LNCAP (cell line): ENCODE measurements around the gene ZNHIT1.

Experiments used
- TF ChIP-seq, protein P1 (sequence below): fragments of 450-650 bp; IDR thresholded peaks from 2 replicates; pipeline ENCODE4 v1.5.1; 2017; ENCODE audit warnings: mild to moderate bottlenecking

Gene ZNHIT1

DNA sequence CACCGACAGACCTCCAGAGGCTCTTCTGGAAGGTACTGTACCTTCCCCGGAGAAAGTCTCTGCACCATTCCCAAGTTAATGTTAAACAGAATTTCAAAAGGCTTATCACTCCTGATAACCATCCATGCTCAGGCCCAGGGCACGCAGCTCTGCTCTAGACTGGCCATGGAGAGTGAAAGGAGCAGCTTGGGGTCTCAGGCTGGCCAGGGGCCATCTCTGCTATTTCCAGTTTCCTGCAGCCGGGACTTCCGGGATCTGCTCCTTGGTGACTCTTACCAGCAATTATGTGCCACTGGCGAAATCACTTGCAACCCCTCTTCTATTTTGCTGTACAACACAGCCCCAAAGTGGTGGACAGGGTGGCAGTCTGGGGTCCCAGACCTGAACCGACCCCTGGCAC, 13.7 kb downstream of the ZNHIT1 start:
- TF ChIP-seq, protein P1, sequence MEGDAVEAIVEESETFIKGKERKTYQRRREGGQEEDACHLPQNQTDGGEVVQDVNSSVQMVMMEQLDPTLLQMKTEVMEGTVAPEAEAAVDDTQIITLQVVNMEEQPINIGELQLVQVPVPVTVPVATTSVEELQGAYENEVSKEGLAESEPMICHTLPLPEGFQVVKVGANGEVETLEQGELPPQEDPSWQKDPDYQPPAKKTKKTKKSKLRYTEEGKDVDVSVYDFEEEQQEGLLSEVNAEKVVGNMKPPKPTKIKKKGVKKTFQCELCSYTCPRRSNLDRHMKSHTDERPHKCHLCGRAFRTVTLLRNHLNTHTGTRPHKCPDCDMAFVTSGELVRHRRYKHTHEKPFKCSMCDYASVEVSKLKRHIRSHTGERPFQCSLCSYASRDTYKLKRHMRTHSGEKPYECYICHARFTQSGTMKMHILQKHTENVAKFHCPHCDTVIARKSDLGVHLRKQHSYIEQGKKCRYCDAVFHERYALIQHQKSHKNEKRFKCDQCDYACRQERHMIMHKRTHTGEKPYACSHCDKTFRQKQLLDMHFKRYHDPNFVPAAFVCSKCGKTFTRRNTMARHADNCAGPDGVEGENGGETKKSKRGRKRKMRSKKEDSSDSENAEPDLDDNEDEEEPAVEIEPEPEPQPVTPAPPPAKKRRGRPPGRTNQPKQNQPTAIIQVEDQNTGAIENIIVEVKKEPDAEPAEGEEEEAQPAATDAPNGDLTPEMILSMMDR, result no peak

DNA sequence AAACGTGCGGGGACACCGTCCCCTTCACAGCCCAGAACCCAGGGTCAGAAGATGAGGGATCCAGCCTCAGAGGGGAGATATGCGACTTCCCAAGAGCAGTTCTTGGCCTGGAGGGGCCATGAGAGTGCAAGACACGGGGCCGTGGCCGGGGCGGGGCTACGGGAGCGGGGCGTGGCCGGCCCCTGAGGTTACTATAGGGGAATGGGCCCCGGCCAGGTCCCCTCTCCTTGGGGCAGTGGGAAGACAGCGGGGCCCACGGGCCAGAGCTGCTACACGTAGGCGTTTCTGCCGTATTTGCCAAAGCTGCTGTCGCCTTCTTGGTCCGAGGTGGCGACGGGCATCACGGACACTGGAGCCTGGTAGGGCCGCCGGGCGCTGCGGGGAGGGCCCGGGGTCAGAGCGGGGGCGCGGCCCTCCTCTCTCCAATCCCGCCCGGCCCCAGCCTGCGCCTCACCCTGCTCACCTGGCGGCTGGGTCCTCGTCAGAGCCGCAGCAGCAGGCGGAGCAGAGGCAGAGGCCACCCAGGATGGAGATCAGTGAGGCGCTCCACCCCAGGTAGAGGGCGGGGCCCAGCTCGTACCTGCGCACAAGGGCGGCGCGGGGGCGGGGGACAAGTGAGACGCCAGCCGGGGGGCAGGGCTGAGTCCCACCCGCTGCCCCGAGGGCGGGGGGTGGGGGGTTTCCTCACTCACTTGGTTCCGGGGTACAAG, 14.3 kb downstream of the ZNHIT1 start:
- TF ChIP-seq, protein P1, result no peak

DNA sequence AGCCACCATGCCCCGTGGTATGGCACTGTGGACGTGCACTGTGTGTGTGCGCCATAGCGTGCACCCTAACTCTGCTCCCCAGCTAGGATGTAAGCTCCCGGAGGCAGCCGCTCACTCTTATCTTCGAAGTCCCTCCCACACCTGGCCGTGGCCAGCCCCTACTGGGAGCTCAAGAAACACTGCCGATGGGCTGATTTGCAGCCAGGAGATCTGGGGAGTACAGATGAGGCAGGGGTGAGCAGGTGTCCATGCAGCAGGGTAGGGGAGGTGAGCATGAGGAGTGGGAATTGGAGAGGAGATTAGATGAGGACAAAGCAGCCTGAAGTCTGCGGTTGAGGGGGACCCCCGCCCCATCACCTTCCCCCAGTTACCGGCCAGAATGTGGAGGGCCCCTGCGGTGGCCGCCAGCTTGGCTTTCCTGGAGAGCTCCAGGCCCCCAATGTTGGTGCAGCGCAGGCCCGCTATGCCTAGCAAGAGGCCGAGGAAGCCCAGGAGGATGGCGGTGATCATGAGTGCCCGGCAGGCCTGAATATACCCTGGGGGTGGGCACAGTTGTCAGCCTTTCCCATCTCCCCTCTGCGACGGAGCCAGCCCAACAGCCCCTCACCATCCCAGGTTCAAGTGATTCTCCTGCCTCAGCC, 16.1 kb downstream of the ZNHIT1 start:
- TF ChIP-seq, protein P1, result no peak

DNA sequence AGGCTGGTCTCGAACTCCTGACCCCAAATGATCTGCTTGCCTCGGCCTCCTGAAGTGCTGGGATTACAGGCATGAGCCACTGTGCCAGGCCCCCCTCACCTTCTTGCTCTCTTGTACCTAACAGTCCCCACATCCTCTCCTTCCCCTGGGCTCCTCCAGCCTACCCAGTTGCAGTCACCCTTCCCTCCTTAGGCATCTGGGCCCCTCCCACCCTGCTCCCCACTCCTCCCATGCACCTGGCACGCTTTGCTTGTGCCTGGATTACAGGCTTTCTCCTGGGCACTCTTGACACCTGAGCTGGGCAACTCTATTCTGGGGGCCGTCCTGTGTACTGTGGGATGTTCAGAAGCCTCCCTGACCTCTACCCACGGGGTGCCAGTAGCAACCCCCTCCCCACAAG, 16.7 kb downstream of the ZNHIT1 start:
- TF ChIP-seq, protein P1, result no peak

DNA sequence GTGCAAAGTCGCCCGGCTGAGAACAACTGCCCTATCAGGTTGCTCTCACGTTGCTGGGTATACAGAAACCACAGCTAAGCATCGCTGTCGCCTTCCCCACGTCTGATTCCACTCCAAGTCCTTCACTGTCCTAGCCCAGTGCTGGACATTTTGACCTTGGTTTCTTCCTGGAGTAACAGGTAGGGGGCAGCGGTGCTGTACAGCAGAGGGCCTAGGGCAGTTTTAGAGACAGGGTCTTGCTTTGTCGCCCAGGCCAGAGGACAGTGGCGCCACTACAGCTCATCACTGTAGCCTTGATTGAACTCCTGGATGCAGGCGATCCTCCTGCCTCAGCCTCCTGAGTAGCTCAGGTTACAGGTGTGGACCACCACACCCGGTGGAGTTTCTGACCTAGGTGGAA, 17.1 kb downstream of the ZNHIT1 start:
- TF ChIP-seq, protein P1, result peak; percentile 21; the same call in 1 of the 2 replicates

DNA sequence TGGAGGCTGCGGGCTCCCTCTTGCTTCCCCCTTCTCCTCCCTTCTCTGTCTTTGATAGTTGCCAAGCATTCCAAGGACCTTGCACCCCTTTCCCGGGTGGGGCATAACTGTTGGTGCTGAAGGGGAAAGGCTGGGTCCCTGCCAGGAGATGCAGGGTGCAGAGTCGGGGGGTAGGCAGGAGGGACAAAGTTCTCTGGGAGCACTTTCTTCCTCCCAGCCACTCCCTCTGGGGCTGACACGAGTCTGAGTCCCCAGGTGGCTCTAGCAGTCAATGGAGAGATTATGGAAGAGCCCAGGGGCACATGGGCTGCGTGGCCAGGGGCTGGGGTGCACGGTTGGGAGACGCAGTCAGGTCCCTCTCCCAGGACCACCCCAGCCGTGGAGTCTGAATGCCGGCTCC, 17.6 kb downstream of the ZNHIT1 start:
- TF ChIP-seq, protein P1, result no peak

DNA sequence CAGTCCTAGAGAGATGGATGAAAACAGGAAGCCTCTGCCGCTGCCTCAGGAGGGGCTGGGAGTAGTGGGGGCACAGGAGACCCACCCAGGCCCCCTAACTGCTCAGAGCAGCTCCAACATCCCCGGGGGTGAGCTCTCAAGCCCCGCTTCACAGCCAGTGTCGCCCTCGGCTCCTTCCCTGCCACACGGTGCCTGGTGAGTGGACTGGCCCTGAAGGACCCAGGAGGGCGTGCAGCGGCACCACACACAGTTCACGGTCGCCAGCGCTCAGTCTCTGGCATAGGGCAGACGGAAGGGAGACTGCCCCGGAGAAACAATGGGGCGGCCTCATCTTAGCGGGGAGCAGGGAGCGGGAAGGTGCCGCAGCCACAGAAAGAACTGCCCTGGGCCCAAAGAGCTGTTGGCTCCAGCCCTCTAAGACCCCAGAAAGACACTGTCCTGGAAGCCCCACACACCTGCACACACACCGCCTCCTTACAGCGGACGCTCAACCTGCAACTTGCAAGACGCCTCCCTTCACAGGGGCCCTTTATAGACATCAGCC, 18.4 kb downstream of the ZNHIT1 start:
- TF ChIP-seq, protein P1, result no peak
